Osteoblast (primary cell): Measurements from ENCODE around the gene NCF2. TPM values are rescaled to one million over a fixed set of nuclear protein-coding genes. Genes with fewer than 3 reads are reported as not detected.
A peak's percentile ranks its signal among the peaks of the same experiment; 100 is the strongest.

ENCODE experiments used
- DNase-seq: peaks from one replicate; pipeline ENCODE4 v3.0.0; 2011; ENCODE audit warnings: low spot score, mixed read lengths; ENCODE audit not compliant: insufficient read length; ENCODE audit errors: missing footprints
- H2AFZ ChIP-seq: 2 replicates; pipeline ENCODE4 v1.6.0; 2011; ENCODE audit warnings: mild to moderate bottlenecking, low read length
- H3K27ac ChIP-seq: 2 replicates; pipeline ENCODE4 v1.5.1; 2011; ENCODE audit warnings: mild to moderate bottlenecking, low read depth, low read length, moderate library complexity
- H3K27me3 ChIP-seq: 2 replicates; pipeline ENCODE4 v1.6.0; 2012; ENCODE audit warnings: mild to moderate bottlenecking, control low read depth, inconsistent platforms, low read length, moderate library complexity; ENCODE audit not compliant: insufficient read depth
- H3K36me3 ChIP-seq: 2 replicates; pipeline ENCODE4 v1.5.1; 2011; ENCODE audit warnings: mild to moderate bottlenecking, low read length, control low read depth, moderate library complexity; ENCODE audit not compliant: insufficient read depth
- H3K4me1 ChIP-seq: 2 replicates; pipeline ENCODE4 v1.5.1; 2011; ENCODE audit warnings: mild to moderate bottlenecking, low read length, control low read depth, moderate library complexity; ENCODE audit not compliant: insufficient read depth
- H3K4me2 ChIP-seq: 2 replicates; pipeline ENCODE4 v1.6.0; 2011; ENCODE audit warnings: mild to moderate bottlenecking, low read length; ENCODE audit not compliant: insufficient read depth
- H3K4me3 ChIP-seq: fragments of 200-600 bp; sonication (generic); 3 replicates; pipeline ENCODE4 v1.5.1; 2012; ENCODE audit warnings: mild to moderate bottlenecking, low read length, inconsistent platforms; ENCODE audit not compliant: insufficient read depth
- H3K79me2 ChIP-seq: 2 replicates; pipeline ENCODE4 v1.6.0; 2012; ENCODE audit warnings: mild to moderate bottlenecking, low read length, control low read depth, inconsistent platforms; ENCODE audit not compliant: insufficient read depth
- H3K9me3 ChIP-seq: 2 replicates; pipeline ENCODE4 v1.5.1; 2011; ENCODE audit warnings: low read depth, low read length, control low read depth
- H4K20me1 ChIP-seq: 2 replicates; pipeline ENCODE4 v1.6.0; 2012; ENCODE audit warnings: mild to moderate bottlenecking, low read length, control low read depth; ENCODE audit not compliant: insufficient read depth
- total RNA-seq: library from RNA; depleted of rRNA; stranded (reverse); fragments of >200 nt; gene quantifications from 2 replicates; pipeline ENCODE4 v1.2.3, GENCODE V29; 2012
- TF ChIP-seq, protein P1 (sequence below): IDR thresholded peaks from 2 replicates; pipeline ENCODE4 v1.5.1; 2011; ENCODE audit warnings: mild to moderate bottlenecking, low read depth, low read length, moderate library complexity; ENCODE audit errors: extremely low read depth

Gene NCF2, protein sequence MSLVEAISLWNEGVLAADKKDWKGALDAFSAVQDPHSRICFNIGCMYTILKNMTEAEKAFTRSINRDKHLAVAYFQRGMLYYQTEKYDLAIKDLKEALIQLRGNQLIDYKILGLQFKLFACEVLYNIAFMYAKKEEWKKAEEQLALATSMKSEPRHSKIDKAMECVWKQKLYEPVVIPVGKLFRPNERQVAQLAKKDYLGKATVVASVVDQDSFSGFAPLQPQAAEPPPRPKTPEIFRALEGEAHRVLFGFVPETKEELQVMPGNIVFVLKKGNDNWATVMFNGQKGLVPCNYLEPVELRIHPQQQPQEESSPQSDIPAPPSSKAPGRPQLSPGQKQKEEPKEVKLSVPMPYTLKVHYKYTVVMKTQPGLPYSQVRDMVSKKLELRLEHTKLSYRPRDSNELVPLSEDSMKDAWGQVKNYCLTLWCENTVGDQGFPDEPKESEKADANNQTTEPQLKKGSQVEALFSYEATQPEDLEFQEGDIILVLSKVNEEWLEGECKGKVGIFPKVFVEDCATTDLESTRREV
- 0.88 and 2.2 TPM in 2 replicates for total RNA-seq

DNA sequence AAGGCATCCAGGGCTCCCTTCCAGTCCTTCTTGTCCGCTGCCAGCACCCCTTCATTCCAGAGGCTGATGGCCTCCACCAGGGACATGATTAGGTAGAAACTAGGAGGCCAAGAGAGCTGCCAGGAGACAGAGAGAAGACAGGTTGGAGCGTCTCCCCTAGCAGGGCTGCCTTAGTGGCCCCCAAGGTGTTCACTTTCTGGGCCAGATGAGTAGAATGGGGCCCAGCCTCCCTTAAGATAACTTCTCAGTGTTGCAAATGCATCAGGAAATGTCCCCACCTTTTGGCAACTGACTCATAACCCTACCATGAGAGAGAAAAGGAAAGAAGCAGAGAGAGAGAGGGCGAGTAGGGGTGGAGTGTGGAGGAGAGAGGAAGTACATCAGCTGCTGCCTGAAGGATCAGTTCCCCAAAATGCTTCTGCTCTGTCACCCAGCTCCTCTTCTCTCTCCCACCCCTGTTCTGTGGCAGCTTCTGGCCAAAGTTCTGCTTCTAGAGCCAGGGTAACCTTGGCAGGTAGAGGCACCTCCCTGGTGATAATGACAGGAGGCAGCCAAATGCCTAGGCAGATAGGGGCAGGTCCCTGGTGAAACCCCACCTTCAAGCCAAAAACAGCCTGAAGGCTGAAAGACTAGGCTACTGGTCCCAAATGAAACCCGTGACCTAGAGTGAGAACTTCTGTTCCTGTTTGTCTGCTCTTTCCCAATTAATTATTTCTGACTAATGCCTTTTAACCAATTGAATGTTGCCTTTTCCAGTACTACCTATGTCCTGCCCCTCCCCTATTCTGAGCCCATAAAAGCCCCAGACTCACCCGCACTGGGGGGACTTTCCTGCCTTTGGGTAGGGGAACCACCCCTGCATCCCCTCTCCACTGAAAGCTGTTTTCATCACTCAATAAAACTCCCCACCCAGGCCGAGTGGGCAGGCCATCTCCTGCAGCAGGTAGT lies at the start of gene NCF2:
NCF2 (minus strand) TSS at position 216 of the 948 bp plus-strand sequence; CDS start at position 86, 130 bp downstream.
- H3K36me3 ChIP-seq, result no peaks in the 10 kb centered on the region

DNA sequence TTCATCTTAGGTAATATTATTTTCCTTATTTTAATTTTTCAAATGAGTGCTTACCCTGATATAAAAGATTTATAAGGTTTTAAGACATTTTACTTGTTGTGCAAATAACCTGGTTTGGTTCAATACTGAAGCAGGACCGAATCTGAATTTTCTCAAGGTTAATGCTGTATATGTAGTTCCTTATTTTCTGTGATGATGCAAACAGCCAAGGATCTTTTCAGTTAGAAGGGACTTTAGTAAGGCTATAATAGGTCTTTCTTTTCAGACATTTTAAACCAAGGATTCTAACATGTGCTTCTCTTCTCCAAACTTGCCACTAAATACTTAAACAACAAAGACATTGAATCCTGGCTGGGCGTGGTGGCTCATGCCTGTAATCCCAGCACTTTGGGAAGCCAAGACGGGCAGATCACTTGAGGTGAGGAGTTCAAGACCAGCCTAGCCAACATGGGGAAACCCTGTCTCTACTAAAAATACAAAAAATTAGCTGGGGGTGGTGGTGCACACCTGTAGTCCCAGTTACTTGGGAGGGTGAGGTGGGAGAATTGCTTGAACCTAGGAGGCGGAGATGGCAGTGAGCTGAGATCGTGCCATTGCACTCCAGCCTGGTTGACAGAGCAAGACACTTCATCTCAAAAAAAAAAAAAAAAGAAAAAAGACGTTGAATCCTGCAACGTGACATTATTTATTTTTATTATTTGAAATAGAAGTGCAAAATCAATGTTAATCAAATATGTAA lies 48.6 kb upstream of the NCF2 start:
- Histone ChIP-seq H3K27ac (no peak overlapping the region), H3K9me3 (no peaks in the 10 kb centered on the region), H3K4me1 (peaks cover 9% of the 10 kb centered on the region), H4K20me1 (no peaks in the 10 kb centered on the region), H3K4me3 (no peak overlapping the region), H3K79me2 (peaks cover 34% of the 10 kb centered on the region), H3K27me3 (no peaks in the 10 kb centered on the region), H2AFZ (no peak overlapping the region), H3K36me3 (no peaks in the 10 kb centered on the region), H3K4me2 (no peak overlapping the region)
- TF ChIP-seq, protein P1, sequence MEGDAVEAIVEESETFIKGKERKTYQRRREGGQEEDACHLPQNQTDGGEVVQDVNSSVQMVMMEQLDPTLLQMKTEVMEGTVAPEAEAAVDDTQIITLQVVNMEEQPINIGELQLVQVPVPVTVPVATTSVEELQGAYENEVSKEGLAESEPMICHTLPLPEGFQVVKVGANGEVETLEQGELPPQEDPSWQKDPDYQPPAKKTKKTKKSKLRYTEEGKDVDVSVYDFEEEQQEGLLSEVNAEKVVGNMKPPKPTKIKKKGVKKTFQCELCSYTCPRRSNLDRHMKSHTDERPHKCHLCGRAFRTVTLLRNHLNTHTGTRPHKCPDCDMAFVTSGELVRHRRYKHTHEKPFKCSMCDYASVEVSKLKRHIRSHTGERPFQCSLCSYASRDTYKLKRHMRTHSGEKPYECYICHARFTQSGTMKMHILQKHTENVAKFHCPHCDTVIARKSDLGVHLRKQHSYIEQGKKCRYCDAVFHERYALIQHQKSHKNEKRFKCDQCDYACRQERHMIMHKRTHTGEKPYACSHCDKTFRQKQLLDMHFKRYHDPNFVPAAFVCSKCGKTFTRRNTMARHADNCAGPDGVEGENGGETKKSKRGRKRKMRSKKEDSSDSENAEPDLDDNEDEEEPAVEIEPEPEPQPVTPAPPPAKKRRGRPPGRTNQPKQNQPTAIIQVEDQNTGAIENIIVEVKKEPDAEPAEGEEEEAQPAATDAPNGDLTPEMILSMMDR, result no peak
- DNase-seq, result no peak

More for the DNA sequence above, at the start of gene NCF2:
- Histone ChIP-seq H3K27me3 (no peaks in the 10 kb centered on the region), H3K4me1 (no peaks in the 10 kb centered on the region), H3K79me2 (no peaks in the 10 kb centered on the region), H3K27ac (no peak within 1 kb of the TSS), H3K4me2 (no peak within 1 kb of the TSS), H2AFZ (no peak within 1 kb of the TSS), H3K4me3 (no peak within 1 kb of the TSS), H4K20me1 (no peaks in the 10 kb centered on the region), H3K9me3 (no peaks in the 10 kb centered on the region)
- no peak for DNase-seq
- TF ChIP-seq, protein P1, result no peak

DNA sequence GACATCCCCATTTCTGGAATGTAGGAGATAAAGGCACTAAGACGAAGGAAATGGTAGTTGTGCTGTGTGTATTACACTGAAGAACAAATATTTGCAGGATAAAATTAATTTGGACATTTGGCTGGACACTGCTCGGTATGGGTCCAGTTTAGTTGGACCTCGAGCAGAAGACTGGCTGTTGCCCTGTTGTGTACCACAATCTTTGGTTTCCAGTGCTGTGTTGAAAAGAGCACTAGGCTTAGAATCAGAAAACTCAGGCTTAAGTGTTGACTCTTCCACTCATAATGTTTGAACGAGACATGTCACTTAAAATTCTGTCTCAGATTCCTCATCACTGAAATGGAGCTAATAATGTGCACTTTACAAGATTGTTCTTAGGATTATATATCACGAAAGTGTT lies 46.5 kb upstream of the NCF2 start:
- Histone ChIP-seq H3K27ac (no peak overlapping the region), H3K36me3 (peaks cover 6% of the 10 kb centered on the region), H3K9me3 (no peaks in the 10 kb centered on the region), H2AFZ (peak overlapping the region; percentile 99), H4K20me1 (peaks cover 10% of the 10 kb centered on the region), H3K4me2 (peak overlapping the region; percentile 95), H3K4me1 (peaks cover 24% of the 10 kb centered on the region), H3K79me2 (peaks cover 53% of the 10 kb centered on the region), H3K4me3 (peak overlapping the region; percentile 93), H3K27me3 (no peaks in the 10 kb centered on the region)
- TF ChIP-seq, protein P1, result no peak
- DNase-seq, result no peak
